Measurements from ENCODE around the gene RBM34. TPM values are rescaled to one million over a fixed set of nuclear protein-coding genes. Genes with fewer than 3 reads are reported as not detected.
A peak's percentile ranks its signal among the peaks of the same experiment; 100 is the strongest.

RBM34 gene
- total RNA-seq, 3 donors from 2014 or later (not counting 1 experiment from before 2014, with no cell fraction given): 163 to 187 (median 180) TPM

- H3K27ac Mint-ChIP-seq: peak overlapping the region; percentile 40 to 45
- H3K9me3 Mint-ChIP-seq: no peaks in the 10 kb centered on the region
- TF ChIP-seq CTCF (IDR thresholded peaks at IDR 0.05): no peak
- H3K4me3 Mint-ChIP-seq: no peak overlapping the region
- H3K27me3 Mint-ChIP-seq (ENCODE audit: low read depth in 2 of 2): no peaks in the 10 kb centered on the region
- H3K36me3 Mint-ChIP-seq: peaks cover 14% of the 10 kb centered on the region
- no peaks in the 10 kb centered on the region for H3K9me3 ChIP-seq (ENCODE audit: control insufficient read depth, insufficient read depth, low read length)
- ATAC-seq: no peak
- peaks cover 5 to 12% of the 10 kb centered on the region in 2 donors for H3K4me1 Mint-ChIP-seq
- H3K27ac ChIP-seq (ENCODE audit: low read length): no peak overlapping the region
- H3K27me3 ChIP-seq (ENCODE audit: control insufficient read depth, insufficient read depth, low read length): no peaks in the 10 kb centered on the region
- H3K36me3 ChIP-seq (ENCODE audit: control insufficient read depth, insufficient read depth, low read length): peaks cover 51% of the 10 kb centered on the region
- intact Hi-C loops (cut with micrococcal nuclease): no loop called here
- DNase-seq: no peak
- H3K4me3 ChIP-seq (ENCODE audit: low read length): no peak overlapping the region
- no peaks in the 10 kb centered on the region for H3K4me1 ChIP-seq (ENCODE audit: control insufficient read depth, insufficient read depth, low read length)
Observed at GRCh38 chr1:235190431-235190830, 29.4 kb upstream of the RBM34 start.

GRCh38 chr1:235187316-235187715 is 26.3 kb upstream of the RBM34 start:
- no peak for TF ChIP-seq CTCF (IDR thresholded peaks at IDR 0.05)

GRCh38 chr1:235181561-235182245 is 20.7 kb upstream of the RBM34 start:
- H3K4me3 ChIP-seq (ENCODE audit: low read length): no peak overlapping the region
- no peaks in the 10 kb centered on the region for H3K9me3 Mint-ChIP-seq
- H3K4me3 Mint-ChIP-seq: no peak overlapping the region
- no peaks in the 10 kb centered on the region for H3K4me1 ChIP-seq (ENCODE audit: control insufficient read depth, insufficient read depth, low read length)
- DNase-seq (no peak), ATAC-seq (peak in 2 of 3 donors; percentile 44 to 61)
- WGBS (ENCODE audit: insufficient coverage): 85% methylated on average over 8 of the region's 8 CpGs
- H3K4me1 Mint-ChIP-seq: peaks cover 18 to 22% of the 10 kb centered on the region in 2 donors
- H3K27me3 Mint-ChIP-seq (ENCODE audit: low read depth in 2 of 2): no peaks in the 10 kb centered on the region
- intact Hi-C loops (cut with micrococcal nuclease): no loop called here
- no peaks in the 10 kb centered on the region for H3K9me3 ChIP-seq (ENCODE audit: control insufficient read depth, insufficient read depth, low read length)
- peaks cover 44% of the 10 kb centered on the region for H3K36me3 ChIP-seq (ENCODE audit: control insufficient read depth, insufficient read depth, low read length)
- TF ChIP-seq CTCF (IDR thresholded peaks at IDR 0.05): no peak
- H3K27ac Mint-ChIP-seq: peak overlapping the region; percentile 55 to 63
- H3K36me3 Mint-ChIP-seq: peaks cover 9% of the 10 kb centered on the region
- H3K27me3 ChIP-seq (ENCODE audit: control insufficient read depth, insufficient read depth, low read length): no peaks in the 10 kb centered on the region
- no peak overlapping the region for H3K27ac ChIP-seq (ENCODE audit: low read length)

More at GRCh38 chr1:235187316-235187715, 26.3 kb upstream of the RBM34 start:
- Mint-ChIP-seq H3K9me3 (no peaks in the 10 kb centered on the region), H3K4me1 (peaks cover 14 to 23% of the 10 kb centered on the region in 2 donors), H3K36me3 (peaks cover 10% of the 10 kb centered on the region), H3K27me3 (ENCODE audit: low read depth in 2 of 2) (no peaks in the 10 kb centered on the region), H3K4me3 (no peak overlapping the region), H3K27ac (no peak overlapping the region)
- 98% methylated on average over 4 of the region's 4 CpGs for WGBS (ENCODE audit: insufficient coverage)
- Histone ChIP-seq H3K4me3 (ENCODE audit: low read length) (no peak overlapping the region), H3K9me3 (ENCODE audit: control insufficient read depth, insufficient read depth, low read length) (no peaks in the 10 kb centered on the region), H3K36me3 (ENCODE audit: control insufficient read depth, insufficient read depth, low read length) (peaks cover 30% of the 10 kb centered on the region), H3K27me3 (ENCODE audit: control insufficient read depth, insufficient read depth, low read length) (no peaks in the 10 kb centered on the region), H3K27ac (ENCODE audit: low read length) (no peak overlapping the region), H3K4me1 (ENCODE audit: control insufficient read depth, insufficient read depth, low read length) (no peaks in the 10 kb centered on the region)
- intact Hi-C loops (cut with micrococcal nuclease): no loop called here
- no peak for DNase-seq
- no peak for ATAC-seq

All from natural killer cell (primary cell).